Activated CD8-positive, alpha-beta memory T cell treated with anti-CD3 and anti-CD28 coated beads, Interleukin-2, amount 50 U/mL, for 48 hours (primary cell): ENCODE results near the gene PSG5.
"Not testable (repeated sequence)": the region's sequence is repeated elsewhere in the genome, so short reads cannot be mapped to it uniquely, and the experiment has no call there.

ENCODE experiments used
- DNase-seq: peaks from one replicate; pipeline ENCODE4 v3.0.0-alpha.2; 2020

Gene PSG5

GRCh38 chr19:43181869-43182771 is 4.2 kb downstream of the PSG5 start:
- not testable (repeated sequence) for DNase-seq

DNA sequence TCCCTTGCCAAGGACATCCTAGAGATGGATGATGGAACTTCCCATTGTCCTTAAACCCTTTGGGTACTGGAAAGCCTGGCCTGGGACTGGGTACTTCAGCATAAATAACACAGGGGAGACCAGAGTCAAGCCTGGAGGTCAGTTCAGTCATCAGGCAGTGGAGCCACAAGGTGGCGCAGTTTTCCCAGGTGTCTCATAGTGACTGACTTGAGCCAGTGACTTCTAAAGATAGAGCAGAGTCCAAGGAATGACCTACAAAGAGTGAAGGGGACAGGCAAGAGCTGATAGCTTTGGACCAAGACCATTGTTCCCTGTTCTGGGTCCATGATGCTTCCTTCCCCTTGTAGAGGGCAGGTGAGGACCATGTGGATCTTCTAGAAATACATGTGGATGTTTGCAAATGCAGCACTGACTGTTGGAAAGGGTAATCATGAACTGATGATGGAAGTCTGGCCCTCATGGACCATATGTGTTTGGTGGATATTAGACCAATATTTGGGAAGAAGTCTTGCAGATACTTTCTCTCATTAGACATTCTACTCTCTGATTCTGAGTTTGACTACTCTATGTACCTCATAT is 6.7 kb downstream of the PSG5 start:
- not testable (repeated sequence) for DNase-seq

DNA sequence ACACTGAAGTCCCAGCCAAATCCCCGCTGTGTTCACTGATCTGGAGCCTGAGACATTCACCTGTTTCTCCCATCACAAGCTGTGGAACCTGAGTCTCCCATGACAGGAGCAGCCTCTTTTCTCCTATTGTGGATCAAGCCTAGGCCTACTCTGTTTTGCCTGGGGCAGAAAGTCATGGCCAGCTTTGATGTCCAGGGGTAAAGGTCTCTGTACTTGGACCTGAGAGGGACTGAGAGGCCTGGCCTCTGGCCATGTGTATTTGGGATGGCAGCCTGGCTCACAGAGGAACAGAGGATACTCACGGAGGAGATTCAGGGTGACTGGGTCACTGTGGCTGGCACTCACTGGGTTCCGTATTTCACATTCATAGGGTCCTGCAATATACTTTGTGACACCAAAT is 7.8 kb downstream of the PSG5 start:
- DNase-seq: not testable (repeated sequence)

DNA sequence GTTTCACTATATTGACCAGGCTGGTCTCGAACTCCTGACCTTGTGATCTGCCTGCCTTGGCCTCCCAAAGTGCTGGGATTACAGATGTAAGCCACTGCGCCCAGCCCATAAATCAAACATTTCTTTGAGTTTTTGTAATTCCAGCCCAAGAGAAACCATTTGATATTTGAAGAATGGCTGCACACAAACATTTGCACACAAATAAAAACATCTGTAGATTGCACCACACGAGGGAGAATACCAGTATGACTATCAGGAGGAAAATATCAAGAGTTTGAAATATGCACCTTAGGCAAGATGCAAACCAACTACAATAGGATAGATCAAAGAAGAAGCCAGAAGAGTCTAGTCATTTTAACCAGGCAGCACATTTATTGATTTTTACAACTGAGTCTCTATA is 20.4 kb downstream of the PSG5 start:
- DNase-seq: not testable (repeated sequence)

- DNase-seq: not testable (repeated sequence)
Measured at GRCh38 chr19:43163135-43163534, 23.2 kb downstream of the PSG5 start.

DNA sequence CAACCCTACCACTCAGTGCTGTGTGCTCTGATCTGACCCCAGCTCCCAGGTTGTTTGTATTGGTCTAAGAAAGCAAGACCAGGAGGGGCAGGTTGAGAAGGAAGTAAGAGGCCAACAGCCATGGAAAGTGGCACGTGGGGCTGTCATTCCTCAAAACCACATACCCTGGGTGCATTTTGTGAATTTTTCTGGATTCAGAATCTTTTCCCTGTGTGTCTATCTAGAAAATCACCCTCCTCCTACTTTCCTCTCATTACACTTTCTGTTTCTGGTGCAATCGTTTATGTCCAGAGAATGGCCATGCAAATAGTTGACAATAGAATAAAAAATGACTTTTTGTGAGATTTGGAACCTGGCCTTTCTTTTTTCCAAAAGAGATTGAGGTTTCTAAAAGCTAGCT is 24.1 kb downstream of the PSG5 start:
- DNase-seq: not testable (repeated sequence)

- DNase-seq: no peak
Measured at GRCh38 chr19:43152214-43152613, 34.1 kb downstream of the PSG5 start.

GRCh38 chr19:43149788-43150187 is 36.5 kb downstream of the PSG5 start:
- DNase-seq: not testable (repeated sequence)

- no peak for DNase-seq
Measured at GRCh38 chr19:43148233-43148632, 38.1 kb downstream of the PSG5 start.

- DNase-seq: not testable (repeated sequence)
Measured at GRCh38 chr19:43141763-43142162, 44.6 kb downstream of the PSG5 start.

DNA sequence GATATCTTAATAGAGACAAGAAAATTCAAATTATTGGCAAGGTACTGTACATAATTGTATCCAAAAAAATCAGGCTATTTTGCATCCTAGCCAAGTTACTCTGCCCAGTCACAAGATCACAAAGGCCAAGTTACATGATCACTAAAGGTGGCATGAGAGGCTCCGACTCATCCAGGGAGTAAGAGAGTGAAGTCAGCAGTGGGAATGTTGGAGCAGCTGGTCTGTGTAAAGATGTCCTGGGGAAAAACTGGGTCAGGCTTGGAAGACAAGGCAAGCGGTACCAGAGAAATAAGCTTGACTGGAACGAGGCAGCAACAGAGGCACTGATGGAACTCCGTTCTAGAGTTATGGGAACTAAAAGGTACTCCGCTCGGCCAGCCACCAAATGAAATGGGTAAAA is 53.6 kb downstream of the PSG5 start:
- no peak for DNase-seq

- DNase-seq: not testable (repeated sequence)
Measured at GRCh38 chr19:43131281-43131842, 55.0 kb downstream of the PSG5 start.

DNA sequence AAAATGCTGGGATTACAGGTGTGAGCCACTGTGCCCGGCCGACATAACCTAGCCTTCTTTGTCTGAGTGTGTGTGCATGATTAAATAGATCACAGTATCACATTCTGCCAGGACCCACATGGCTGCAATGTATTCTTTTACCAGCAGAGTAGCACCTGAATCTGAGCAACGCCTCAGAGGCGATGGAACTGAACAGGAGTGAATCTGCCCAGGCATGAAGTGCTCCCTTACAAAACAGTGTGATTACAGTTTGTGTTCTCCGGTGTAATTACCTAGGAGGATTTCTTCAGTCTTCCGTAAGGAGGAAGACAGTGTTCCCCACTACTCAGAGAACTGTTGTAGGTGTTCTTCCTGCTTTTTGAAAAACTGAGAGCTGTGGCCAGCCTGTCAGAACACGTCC is 57.1 kb downstream of the PSG5 start:
- not testable (repeated sequence) for DNase-seq

DNA sequence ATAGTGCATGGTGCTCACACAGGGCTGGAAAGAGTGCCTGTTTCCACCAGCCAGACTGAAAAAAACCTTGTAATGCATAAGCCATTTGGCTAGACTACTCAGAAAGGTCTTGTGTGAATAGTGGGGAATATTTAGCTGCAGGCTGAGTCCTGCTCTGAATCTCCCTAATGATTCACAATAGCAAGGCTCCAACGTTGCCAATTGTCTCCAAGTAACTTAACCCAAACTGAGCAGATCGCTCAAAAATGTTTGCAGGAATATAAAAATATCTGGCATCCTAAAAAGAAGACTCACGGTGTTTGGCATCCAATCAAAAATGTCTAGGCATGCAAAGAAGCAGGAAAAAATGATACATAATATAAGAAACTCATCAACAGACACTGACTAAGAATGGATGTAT is 59.0 kb downstream of the PSG5 start:
- DNase-seq: not testable (repeated sequence)

GRCh38 chr19:43126720-43127119 is 59.6 kb downstream of the PSG5 start:
- no peak for DNase-seq

GRCh38 chr19:43124360-43124759 is 62.0 kb downstream of the PSG5 start:
- DNase-seq: no peak

DNA sequence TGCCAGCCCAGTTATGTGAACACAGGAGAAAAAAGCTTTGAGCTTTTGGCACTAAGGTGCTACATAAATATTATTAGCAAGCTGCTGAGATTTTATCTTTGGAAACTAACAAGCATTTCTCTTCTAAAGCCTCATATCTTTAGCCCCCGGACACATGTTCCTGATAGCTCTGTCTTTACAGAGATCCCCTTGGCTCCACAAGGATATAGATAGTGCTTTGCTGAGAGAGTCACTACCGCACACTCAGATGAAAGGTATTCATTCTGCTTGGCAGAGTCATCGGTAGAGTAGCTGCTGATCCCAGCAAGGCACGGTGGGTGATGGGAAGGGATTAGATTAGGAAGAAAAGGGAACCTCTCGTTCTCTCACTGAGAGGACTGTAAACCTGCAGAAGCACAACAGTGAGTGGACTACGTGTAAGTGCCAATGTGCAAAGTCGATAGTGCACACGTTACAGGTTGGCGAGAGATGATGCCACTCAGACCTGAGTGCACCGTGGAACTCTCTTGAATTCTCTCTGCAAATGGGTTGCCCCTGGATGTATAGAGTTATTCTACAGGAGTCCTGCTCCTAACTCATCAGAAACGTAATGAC is 65.8 kb downstream of the PSG5 start:
- not testable (repeated sequence) for DNase-seq

GRCh38 chr19:43119526-43119925 is 66.8 kb downstream of the PSG5 start:
- DNase-seq: not testable (repeated sequence)
